OCI-M2 (cell line): Measurements from ENCODE around the gene PMAIP1.
"Not testable (repeated sequence)": the region's sequence is repeated elsewhere in the genome, so short reads cannot be mapped to it uniquely, and the experiment has no call there.

Source experiments
- DNase-seq: peaks from one replicate; lab custom pipeline; 2025; ENCODE audit not compliant: unreplicated experiment; lab: John Stamatoyannopoulos, UW

PMAIP1 gene

DNA sequence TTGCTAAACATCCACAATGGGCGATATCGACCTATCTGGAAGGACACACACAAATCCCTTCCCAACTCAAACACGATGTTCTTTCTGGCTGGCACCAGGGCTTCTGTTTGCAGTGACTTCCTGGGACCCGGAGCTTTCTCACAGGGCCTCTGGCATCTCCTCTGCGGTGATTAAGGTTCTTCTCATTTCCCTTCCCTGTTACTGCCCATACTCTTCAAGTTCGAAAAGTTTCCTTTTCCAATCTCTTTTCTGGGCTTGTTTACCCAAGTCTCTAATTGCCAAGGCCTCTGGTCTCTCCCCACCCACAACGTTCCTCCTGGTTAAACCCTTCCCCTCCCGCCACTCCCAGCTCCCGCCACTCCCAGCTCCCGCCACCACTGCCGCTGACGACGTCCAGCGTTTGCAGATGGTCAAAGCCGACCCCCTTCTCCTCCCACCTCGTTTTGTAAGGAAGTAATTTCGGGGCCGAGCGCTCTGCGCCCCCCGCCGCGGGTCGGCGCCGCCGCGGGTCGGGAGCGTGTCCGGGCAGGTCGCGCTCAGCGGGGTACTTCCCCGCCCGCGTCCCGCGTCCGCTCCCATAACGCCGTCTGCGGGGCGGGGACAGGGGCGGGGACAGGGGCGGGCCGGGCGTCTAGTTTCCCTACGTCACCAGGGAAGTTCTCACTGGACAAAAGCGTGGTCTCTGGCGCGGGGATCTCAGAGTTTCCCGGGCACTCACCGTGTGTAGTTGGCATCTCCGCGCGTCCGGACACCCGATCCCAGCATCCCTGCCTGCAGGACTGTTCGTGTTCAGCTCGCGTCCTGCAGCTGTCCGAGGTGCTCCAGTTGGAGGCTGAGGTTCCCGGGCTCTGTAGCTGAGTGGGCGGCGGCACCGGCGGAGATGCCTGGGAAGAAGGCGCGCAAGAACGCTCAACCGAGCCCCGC is at the start of gene PMAIP1:
TSS of gene PMAIP1 (plus strand) at position 699 of the 924 bp plus-strand sequence. CDS start at position 881, 182 bp downstream.
- peak; percentile 32 for DNase-seq

DNA sequence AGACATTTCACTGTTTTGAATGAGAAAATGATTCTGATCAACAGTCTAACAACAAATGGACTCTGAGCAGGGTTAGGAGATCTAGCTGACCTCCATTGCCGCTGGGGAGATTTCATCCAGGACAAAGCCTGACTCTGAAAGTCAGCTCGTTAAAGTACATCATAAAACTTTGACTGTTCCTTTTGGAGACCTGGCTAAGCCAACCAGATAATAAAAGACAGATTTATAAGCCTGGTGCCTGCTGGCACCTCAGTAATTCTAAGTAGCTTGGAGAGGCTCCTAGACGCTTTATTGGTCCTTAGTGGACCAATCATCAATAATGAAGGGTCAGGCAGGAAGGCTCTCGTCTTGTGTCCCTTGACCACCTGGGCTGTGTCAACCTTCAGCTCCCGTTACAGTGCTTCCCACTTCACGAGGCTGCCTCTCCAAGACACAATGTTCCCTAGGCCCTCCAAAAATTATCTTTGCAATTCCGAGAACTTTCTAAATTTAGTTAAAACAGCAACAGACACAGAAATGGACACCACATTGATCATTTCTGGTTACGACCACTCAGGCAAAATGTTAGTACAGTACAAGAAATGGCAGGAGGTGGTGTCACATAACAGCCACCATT is 47.9 kb upstream of the PMAIP1 start:
- DNase-seq, result no peak

GRCh38 chr18:59852548-59852947 is 47.2 kb upstream of the PMAIP1 start:
- DNase-seq, result no peak

- no peak for DNase-seq
These were observed 46.4 kb upstream of the PMAIP1 start for GRCh38 chr18:59853380-59853779.

DNA sequence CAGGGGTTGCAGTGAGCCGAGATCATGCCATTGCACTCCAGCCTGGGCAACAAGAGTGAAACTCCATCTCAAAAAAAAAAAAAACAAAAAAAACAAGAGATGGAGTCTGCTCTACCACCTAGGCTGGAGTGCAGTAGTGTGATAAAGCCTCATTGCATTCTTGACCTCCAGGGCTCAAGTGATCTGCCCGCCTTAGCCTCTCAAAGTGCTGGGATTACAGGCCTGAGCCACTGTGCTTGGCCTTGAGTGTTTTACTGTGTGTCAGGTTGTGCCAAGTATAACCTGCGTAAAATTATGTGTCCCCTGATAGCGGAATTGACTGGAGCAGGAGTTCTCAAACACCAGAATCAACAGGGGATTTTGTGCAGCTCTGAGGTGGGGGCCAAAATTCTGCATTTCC is 45.8 kb upstream of the PMAIP1 start:
- DNase-seq, result not testable (repeated sequence)

DNA sequence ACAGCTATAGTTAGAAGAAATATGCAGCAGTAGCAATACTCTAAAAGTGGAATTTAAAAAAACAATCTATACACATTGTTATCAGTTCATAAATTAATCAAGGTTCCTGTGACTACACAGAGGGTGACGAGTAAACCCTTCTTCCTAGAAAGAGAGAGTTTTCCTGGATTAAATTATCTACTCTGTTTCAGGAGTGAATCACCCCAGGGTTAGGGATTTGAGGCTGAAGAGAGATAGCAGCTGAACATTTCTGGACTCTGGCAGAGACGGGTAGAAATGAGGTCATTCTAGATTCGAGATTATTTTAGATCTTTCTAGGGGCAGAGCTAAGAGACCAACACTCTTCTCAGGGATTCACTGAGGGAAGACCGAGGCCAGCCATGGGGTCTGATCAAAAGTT is 38.8 kb upstream of the PMAIP1 start:
- no peak for DNase-seq

- no peak for DNase-seq
These were observed 37.6 kb upstream of the PMAIP1 start for GRCh38 chr18:59861963-59862819.

- no peak for DNase-seq
These were observed 34.4 kb upstream of the PMAIP1 start for GRCh38 chr18:59865241-59865986.

- no peak for DNase-seq
These were observed 33.1 kb upstream of the PMAIP1 start for GRCh38 chr18:59866551-59867269.

DNA sequence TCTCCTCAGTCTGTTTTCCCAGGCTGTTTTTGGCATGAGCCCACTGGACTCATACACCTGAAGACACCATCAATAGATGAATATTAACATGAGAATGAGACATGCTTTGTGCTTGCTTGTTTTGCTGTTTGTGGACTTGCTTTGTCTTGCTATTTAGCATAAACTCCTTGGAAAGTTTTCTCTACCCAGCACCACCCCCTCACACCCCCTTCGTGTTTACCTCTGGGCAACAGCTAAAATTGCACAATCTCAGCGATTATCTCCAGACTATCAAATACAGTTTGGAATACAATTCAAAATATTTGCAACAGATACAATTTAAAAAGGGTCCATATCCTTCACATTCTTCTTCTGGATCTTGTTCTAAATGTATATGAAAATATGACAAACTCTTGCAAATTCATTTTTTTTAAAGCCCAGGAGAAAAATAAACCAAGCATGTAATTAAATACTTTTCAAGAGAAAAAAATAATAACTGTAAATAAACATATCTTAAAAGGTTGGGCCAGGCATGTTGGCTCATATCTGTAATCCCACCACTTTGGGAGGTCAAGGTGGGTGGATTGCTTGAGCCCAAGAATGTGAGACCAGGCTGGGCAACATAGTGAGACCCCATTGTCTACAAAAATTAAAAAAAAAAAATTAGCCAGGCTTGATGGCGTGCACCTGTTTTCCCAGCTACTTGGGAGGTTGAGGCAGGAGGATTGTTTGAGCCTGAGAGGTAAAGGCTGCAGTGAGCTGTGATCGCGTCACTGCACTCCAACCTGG is 32.3 kb upstream of the PMAIP1 start:
- no peak for DNase-seq

- no peak for DNase-seq
These were observed 29.1 kb upstream of the PMAIP1 start for GRCh38 chr18:59870623-59871130.

GRCh38 chr18:59871711-59872362 is 28.0 kb upstream of the PMAIP1 start:
- no peak for DNase-seq

GRCh38 chr18:59873641-59874040 is 26.2 kb upstream of the PMAIP1 start:
- DNase-seq, result no peak

DNA sequence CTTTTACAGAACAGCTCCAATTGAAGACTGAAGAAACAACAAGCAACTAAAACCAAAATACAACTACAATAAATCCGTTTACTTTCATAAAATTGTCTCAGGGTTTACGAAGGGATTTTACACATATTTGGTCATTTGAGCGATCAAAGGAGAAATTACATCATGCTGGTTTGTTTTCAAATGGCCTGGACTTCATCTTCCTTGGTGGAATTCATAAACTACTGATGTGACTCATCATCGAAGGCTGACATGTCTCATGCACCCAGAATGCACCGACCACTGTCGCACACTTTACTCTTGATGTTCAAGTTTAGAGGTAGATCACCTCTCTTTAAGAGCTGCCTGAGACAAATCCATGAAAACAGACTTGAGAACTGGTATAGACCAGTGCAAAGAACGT is 25.6 kb upstream of the PMAIP1 start:
- no peak for DNase-seq

- no peak for DNase-seq
These were observed 23.5 kb upstream of the PMAIP1 start for GRCh38 chr18:59876310-59876626.

DNA sequence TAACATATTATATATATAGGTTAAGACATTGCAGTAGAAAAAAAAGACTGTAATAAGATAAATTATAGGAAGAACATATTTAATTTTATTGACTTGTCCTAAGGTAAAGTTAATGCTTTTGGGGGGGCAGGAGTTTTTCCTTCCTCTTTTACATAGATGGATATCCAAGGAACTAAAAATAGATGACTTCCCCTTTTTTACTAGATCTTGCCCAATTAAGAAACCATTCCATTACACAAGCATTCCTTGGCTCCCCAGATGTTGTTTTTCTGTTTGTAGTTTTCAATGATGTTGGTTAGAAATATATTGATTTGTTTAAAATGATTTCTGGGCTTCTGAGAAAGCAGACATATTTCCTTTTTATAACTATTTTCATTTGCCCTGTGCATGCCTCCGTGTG is 22.4 kb upstream of the PMAIP1 start:
- no peak for DNase-seq

DNA sequence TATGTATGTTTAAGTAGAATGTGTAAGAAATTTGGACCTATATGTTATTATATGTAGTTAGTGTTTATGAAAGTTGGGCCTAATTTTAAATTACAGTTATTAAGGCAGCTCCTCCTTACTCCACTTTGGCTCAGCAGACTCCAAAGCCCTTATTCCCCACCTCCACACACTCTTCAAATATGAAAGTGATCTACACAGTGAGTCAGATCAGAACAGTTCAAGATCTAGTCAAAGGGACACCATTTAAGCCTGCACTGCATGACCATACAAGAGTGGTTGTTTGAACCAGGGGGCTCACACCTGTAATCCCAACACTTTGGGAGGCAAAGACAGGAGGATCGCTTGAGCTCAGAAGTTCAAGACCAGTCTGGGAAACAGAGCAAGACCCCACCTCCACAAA is 21.2 kb upstream of the PMAIP1 start:
- no peak for DNase-seq

DNA sequence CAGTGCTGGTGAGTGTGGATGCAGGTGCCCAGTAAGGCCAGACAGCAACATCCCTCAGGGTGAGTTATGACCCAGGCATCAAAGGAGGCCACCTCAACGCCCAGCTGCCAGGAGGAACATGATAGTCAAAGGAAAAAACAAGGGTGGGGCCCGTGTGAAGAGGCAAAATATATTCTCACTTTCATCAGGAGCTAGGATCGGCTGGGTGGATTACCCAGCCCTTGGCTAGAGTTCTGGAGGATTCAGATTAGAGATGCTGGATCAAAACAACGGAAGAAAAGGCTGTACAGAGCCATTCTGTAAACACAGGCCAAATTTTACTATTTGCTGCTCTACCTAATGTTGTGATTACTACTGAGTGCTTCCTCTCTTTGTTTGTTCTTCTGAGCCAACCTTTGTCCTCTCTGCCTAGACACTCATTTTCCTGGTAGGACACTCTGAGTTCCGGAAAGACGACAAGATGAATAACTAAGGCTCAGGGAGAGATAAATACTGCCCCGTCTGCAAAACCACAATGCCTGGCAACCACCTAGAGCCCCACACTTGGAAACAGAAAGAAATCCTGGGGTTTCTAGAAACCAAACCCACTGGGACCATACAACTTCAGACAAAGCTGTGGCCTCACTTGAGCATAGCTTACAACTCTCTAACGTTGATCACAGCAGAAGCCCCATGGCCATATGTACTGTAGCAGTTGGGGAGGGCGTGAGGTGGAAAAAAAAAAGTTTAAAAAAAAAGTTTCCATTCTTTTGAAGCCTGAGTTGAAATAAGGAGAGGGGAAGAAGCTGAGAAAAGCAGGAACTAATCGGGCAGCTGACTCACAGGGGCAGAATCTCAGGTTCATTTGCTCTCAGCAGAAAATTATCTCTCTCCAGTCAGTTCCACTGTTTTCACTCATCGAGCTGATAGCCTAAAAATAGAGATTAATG is 17.8 kb upstream of the PMAIP1 start:
- peak; percentile 86 for DNase-seq
